ENCODE results near the gene HBG2.
"Not testable (repeated sequence)": the region's sequence is repeated elsewhere in the genome, so short reads cannot be mapped to it uniquely, and the experiment has no call there.

HBG2 gene

DNA sequence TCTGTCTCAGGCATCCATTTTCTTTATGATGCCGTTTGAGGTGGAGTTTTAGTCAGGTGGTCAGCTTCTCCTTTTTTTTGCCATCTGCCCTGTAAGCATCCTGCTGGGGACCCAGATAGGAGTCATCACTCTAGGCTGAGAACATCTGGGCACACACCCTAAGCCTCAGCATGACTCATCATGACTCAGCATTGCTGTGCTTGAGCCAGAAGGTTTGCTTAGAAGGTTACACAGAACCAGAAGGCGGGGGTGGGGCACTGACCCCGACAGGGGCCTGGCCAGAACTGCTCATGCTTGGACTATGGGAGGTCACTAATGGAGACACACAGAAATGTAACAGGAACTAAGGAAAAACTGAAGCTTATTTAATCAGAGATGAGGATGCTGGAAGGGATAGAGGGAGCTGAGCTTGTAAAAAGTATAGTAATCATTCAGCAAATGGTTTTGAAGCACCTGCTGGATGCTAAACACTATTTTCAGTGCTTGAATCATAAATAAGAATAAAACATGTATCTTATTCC lies 26.1 kb upstream of the HBG2 start:
- DNase-seq, result no peak

DNA sequence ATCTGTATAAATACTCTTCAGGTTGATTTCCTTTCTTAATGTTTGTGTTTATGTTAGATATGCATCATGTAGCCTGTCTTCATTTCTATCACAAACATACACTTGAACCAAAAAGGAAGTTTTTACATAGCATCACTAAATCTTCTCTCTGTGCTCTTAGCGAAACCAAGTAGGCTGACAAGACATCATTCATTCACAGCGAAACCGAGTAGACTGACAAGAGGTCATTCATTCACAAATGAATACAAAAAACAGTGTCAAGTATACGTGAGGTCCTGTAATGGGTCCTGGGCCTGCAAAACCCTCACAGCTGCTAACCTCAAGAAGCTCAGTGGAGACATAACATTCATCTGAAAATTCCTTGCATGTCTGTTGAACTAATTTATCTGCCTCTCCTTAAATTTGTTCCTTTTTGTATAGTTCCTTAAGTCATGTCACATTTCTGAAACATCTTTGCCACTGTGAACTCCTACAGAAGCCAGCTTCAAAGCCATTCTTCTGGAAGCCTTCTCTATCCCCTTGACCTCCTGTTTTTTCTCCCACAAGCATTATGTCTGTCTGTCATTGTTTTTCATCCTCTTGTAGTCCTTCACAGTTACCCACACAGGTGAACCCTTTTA lies 25.0 kb upstream of the HBG2 start:
- DNase-seq, result no peak

DNA sequence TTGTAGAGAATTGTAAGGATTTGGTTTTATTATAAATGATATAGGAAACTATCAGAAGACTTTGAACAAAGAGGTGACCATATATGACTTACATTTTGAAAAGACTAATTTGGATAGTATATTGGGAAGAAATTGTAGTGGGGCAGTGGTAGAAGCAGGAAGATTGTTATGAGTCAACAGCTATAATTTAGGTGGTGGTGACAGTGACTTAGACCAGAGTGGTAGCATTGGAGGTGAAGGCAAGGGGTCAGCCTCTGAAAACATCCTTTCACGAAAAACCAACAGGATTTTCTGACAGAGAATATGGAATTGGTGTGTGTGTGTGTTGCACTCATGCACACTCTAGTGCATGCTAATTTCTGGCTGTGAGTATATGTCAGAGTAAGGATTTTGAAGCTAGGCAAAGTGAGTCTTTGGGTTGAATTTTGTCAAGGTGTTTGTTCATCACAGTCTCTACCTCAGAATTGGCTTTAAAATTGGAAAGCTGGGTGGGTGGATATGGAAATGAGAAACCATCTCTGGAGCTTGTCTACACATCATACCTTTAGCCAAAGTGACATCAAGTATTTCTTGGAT lies 23.3 kb upstream of the HBG2 start:
- no peak for DNase-seq

DNA sequence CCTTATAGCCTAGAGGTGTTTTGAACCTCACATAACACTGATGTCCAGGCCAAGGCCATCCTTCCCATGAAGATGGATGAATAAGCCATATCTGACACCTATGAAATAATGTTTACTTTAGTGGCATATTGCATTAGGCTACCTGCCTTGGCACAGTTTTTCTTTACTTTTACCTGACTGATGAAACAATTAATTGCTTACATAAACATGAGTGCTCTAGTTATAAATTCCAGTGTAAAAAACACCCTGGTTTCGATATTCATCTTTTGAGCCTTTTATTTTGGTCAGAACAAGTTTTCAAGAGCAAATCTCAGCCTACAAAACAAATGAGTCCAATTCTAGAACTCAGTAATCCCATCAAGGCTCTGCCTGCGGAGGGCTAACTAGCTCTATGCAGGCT lies 22.1 kb upstream of the HBG2 start:
- DNase-seq, result no peak

DNA sequence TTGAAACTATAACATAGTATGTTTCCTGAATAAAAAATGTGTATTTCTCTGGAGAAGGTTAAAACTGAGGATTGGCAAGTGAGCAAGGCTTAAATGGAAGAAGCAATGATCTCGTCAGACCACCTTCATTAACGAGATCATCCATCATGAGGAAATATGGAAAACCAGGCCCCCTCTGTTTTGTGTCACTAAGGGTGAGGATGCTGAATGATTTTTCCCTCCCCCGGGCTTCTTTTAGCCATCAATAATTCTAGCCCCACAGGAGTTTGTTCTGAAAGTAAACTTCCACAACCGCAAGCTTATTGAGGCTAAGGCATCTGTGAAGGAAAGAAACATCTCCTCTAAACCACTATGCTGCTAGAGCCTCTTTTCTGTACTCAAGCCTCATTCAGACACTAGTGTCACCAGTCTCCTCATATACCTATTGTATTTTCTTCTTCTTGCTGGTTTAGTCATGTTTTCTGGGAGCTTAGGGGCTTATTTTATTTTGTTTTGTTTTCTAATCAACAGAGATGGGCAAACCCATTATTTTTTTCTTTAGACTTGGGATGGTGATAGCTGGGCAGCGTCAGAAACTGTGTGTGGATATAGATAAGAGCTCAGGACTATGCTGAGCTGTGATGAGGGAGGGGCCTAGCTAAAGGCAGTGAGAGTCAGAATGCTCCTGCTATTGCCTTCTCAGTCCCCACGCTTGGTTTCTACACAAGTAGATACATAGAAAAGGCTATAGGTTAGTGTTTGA lies 21.0 kb upstream of the HBG2 start:
- DNase-seq, result no peak

DNA sequence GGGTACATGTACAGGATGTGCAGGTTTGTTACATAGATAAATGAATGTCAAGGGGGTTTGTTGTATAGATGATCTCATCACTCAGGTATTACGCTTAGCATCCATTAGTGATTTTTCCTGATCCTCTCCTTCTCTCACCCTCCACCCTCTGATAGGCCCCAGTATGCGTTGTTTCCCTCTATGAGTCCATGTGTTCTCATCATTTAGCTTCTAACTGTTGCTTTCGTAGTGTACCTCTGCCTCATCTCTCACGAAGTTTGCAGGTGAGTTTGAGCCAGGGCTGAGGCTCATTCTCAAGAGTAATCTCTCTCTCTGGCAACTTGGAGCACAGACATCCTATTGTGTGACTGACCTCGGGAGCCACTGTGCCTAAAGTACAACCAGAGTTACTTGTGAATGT lies 19.8 kb upstream of the HBG2 start:
- DNase-seq, result no peak

DNA sequence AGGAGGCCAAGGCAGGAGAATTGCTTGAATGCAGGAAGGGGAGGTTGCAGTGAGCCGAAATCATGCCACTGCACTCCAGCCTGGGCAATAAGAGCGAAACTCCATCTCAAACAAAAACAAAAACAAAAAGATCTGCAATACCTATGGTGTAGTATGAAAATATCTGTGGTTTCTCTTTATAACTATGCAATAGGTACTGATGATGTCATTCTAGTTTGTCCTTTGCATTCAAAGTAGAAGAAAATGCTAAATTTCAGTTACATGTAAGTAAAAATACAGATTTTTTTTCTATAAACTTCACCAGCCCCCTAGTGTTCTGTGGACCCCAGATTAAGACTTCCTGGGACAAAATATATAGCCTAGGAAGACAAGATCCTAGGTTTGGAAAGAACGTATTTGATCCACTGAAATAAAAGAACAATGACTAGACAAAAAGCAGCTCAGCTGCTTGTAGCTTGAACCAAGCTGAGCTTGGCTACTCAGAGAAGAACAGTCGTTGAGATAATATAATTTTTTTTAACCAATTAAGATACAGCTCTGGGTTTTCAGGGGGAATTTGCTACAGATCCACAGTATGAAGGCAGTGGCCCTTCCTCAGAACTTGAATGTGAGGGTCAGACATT lies 17.9 kb upstream of the HBG2 start:
- no peak for DNase-seq

DNA sequence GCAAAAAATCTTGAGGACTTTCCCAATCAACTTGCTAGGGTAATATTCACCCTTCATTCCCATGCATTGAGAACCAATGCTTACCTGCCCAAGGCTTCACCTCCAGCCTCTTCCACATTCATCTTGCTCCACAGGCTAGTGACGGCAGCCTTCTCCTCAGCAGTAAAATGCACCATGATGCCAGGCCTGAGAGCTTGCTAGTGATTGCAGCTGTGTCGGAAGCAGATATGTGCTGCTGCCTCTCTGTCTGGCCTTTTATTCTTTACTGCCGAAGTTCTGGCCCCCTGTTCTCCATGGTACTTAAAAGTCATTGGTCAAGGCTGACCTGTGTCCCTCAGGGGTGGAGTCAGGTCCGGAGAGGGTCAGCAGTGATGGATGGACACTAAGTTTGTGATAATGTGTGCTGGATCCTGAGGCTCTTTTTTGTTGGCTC lies 15.2 kb upstream of the HBG2 start, which contains the start of gene HBE1:
Gene HBE1, minus strand, starts transcription at position 231 of the 433 bp plus-strand sequence. Its CDS starts 55 bp downstream, at position 176.
- DNase-seq, result no peak

DNA sequence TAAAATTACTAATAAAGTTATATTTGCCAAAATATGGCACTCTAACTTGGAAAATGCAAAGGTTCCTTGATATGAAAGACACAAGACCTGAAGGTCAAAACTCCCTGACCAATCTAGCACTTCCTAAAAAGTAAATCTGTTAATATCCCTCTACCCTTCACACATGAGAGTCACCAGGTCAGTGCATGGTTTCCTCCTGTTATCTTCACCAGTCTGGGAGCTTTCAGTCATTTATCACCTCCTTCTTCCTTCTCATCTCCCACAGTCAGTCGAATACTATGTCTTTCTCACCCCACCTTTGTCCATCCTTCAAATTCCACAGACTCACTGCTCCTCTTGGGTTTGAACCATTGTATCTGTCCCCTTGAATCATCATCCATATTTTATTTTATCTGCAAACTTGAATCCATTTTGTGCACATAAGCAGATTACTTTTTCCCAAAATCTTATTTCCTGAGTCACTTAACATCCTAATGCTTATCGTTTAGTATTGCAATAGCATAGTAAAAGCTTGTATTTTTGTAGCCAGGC lies 12.5 kb upstream of the HBG2 start:
- DNase-seq, result no peak

DNA sequence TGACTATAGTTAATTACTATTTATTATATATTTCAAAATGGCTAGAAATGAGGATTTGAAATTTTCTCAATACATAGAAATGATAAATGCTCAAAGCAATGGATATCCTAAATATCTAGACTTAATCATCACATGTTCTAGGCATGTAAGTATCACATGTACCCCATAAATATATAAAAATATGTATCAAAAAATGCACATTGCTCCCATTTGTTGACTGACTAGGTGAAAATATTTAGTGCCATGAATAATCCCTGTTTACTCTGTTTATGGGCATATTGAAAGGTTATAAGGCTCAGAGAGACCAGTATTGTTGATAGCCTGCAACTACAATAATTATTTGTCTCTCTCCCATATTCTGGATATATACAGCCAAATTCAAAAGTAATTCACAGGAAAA lies 12.0 kb upstream of the HBG2 start:
- no peak for DNase-seq

DNA sequence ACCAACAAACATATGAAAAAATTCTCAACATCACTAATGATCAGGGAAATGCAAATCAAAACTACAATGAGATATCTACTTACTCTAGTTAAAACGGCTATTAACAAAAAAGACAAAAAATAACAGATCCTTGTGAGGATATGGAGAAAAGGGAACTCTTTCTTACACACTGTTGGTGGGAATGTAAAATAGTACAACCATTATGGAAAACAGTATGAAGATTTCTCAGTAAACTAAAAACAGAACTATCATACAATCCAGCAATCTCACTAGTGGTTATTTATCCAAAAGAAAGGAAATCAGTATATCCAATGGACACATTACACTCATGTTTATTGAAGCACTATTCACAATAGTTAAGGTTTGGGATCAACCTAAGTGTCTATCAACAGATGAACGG lies 11.3 kb upstream of the HBG2 start:
- DNase-seq, result no peak

DNA sequence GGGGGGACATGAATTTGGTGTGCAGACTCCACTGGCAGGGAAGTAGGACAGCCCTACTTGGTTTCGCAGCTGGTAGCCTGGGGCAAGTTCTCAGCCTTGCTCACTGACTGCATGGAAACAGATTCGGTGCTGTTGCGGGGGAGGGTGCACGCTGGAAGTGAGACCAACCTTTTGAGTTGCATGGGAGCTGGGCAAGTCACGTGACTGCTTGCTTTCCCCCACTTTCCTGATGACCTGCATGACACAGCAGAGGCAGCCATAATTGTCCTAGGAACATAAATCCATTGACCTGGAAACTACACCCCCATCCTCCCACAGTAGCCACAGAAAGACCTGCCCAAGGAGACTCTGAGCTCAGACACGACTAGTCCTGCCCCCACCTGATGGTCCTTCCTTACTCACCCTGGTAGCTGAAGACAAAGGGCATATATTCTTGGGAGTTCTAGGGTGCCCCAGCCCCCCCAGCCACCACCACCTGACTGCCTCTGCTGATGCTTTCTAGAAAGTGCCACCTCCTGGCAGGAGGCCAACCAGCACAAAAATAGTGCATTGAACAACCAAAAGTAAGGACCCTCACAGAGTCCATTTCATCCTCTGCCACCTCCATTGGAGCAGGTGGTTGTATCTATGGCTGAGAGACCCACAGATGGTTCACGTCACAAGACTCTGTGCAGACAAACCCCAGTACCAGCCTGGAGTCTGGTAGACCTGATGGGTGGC lies 4.1 kb upstream of the HBG2 start:
- DNase-seq, result no peak

DNA sequence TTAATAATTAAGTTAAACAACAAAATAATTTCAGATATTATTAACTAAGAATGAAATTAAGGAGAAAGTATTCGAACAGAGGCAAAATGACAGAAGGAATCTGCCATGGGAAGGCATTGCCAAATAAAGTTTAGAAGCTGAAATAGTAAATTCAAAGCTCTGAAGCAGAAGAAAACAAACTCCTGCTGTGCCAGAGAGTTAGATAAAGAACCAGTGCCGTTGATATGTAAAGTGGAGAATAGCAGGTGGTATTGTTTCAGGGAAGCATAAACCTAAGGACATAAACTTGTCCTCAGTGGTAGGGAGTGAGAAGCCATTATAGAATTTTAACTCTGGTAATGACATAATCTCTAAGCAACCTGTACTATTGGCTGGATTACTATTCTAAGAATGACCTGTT lies 2.7 kb upstream of the HBG2 start:
- DNase-seq, result no peak

DNA sequence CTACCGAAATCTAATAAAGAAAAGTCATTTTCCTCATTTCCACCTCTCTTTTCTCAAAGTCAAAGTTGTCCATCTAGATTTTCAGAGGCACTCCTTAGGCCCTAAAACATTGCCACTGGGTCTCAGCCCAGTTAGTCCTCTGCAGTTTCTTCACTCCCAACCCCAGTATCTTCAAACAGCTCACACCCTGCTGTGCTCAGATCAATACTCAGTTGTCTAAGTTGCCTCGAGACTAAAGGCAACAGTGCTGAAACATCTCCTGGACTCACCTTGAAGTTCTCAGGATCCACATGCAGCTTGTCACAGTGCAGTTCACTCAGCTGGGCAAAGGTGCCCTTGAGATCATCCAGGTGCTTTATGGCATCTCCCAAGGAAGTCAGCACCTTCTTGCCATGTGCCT lies 558 bp downstream of the HBG2 start:
- DNase-seq, result not testable (repeated sequence)

DNA sequence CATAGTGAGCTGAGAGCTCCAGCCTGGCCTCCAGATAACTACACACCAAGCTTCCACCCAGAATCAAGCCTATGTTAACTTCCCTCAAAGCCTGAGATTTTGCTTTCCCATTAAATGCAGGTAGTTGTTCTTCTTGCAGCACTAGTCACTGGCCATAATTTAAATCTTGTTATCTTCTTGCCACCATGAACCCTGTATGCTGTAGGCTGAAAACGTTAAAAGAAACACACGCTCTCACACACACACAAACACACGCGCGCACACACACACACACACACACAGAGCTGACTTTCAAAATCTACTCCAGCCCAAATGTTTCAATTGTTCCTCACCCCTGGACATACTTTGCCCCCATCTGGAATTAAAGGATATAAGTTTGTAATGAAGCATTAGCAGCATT lies 1.1 kb downstream of the HBG2 start:
- DNase-seq, result not testable (repeated sequence)

DNA sequence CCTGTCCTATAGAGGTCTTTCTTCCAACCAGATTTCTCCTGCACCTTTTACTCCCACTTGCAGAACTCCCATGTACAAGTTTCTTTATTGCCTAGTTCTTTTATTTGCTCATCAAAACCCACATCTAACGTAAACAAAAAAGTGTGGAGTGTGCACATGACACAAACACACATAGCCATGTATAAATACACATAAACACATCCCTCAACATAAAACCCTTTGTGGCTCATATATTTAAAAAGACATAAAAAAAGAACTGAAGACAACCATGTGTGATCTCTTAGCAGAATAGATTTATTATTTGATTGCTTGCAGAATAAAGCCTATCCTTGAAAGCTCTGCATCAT lies 1.7 kb downstream of the HBG2 start:
- no peak for DNase-seq

DNA sequence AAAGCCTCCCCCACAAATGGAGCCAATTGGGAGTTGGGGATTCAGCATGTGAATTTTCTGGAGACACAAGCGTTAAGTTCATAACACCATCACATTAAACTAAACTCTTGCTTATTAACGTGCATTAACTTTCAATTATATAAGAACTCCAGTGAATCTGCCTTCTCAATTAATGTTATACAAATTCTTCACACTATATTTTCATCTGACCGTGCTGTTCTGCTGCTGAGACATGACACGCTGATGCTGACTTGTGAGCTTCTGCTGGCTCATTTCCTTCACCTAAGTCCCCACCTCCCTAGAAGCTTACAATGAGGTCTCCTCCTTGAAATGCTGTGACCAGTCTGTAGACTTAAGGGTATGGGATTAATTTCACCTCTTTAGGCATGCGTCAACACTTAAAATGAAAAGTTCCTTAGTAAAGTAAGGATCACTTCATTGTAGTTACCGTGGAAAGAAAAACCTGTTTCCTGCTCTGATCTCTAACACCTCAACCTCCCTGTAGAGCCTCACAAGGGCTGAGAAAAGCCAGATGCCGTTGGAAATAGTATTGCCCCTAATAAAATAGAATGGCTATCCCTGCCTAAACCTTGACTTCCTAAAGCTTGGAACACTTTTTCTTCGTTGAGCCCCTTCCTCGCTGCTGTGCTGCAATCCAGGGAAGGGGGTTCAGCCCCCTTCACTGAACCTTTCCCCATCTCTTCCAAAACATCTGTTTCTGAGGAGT lies 2.2 kb downstream of the HBG2 start:
- no peak for DNase-seq

DNA sequence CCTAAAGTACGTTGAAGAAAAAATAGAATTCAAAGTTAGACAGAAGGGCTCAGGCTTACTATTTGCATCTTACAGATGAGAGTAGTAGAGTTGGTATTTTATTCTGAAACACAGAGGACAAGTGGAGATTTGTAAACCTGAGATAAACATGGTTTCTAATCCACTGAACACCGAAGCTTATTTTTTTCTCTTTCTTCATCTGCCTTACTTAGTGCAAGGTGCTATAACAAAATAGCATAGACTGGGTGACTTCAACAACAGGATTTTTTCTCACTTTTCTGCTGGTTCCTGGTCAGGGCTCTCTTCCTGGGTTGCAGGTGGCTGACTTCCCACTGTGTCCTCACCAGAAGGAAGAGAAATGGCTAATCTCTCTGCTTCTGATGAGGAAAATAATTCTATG lies 2.8 kb downstream of the HBG2 start:
- no peak for DNase-seq

DNA sequence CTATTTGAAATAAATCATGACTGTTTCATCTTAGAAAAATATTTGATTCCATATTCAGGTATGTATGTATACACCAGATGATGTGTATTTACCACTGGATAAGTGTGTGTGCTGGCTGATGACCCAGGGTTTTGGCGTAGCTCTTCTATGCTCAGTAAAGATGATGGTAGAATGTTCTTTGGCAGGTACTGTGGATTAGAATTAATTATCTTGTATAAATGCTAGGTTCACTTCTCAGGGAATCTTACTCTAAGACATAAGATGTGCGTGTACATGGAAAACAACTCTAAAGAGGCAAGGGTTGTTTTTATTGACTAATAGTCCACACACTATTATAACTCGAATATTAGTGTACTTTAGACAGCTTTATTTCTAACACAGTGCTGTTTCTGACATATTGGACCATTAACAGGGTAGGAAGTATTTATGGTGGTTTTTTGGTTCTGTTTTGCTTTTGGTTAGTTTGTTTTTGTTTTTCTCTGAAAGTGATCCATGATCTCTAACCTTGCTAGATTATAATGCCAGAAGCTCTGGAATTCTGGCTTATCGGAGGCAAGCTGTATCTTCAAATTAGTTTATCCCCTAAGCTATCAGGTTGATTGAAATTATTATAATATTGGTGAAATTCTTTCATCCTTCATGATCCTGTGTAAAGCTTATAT lies 3.9 kb downstream of the HBG2 start:
- DNase-seq, result no peak

DNA sequence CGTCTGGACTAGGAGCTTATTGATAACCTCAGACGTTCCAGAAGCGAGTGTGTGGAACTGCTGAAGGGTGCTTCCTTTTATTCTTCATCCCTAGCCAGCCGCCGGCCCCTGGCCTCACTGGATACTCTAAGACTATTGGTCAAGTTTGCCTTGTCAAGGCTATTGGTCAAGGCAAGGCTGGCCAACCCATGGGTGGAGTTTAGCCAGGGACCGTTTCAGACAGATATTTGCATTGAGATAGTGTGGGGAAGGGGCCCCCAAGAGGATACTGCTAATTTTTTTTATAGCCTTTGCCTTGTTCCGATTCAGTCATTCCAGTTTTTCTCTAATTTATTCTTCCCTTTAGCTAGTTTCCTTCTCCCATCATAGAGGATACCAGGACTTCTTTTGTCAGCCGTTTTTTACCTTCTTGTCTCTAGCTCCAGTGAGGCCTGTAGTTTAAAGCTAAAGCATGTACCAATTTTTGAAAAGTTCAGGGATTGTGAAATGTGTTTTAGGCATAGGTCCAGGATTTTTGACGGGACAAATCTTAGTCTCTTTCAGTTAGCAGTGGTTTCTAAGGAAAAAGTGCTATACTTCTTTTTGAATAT lies 4.7 kb downstream of the HBG2 start, which contains the start of gene HBG1:
Gene HBG1, minus strand, starts transcription at position 51 of the 590 bp plus-strand sequence. CDS start 53 bp downstream, outside the sequence.
- not testable (repeated sequence) for DNase-seq

DNA sequence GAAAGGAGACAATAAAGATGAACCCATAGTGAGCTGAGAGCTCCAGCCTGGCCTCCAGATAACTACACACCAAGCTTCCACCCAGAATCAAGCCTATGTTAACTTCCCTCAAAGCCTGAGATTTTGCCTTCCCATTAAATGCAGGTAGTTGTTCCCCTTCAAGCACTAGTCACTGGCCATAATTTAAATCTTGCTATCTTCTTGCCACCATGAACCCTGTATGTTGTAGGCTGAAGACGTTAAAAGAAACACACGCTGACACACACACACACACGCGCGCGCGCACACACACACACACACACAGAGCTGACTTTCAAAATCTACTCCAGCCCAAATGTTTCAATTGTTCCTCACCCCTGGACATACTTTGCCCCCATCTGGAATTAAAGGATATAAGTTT lies 6.1 kb downstream of the HBG2 start:
- DNase-seq, result not testable (repeated sequence)

All from NCI-H2107 (cell line).